ENCODE measurements around the gene CHKB. TPM values are rescaled to one million over a fixed set of nuclear protein-coding genes. Genes with fewer than 3 reads are reported as not detected.

The CHKB gene
- total RNA-seq, 1 experiment from 2014 or later, result 77.8 TPM

GRCh38 chr22:50576070-50576469 lies 6.6 kb downstream of the CHKB start:
- no peak for DNase-seq
- Histone ChIP-seq H3K9me3 (ENCODE audit: low read length) (no peaks in the 10 kb centered on the region), H3K36me3 (ENCODE audit: insufficient read depth, low read length) (peaks cover 19% of the 10 kb centered on the region), H3K27ac (ENCODE audit: low read length) (no peak overlapping the region), H3K4me1 (ENCODE audit: low read length) (peaks cover 2% of the 10 kb centered on the region), H3K27me3 (ENCODE audit: low read length) (no peaks in the 10 kb centered on the region), H3K9me2 (replicated peaks; ENCODE audit: insufficient read depth, low read length) (no peaks in the 10 kb centered on the region), H3K79me2 (ENCODE audit: low read length) (peaks cover 7% of the 10 kb centered on the region), H2AFZ (ENCODE audit: low read length) (no peak overlapping the region), H3K9ac (ENCODE audit: low read length) (no peak overlapping the region), H3K4me2 (ENCODE audit: low read depth, low read length, poor library complexity, severe bottlenecking) (no peak overlapping the region), H3K4me3 (ENCODE audit: low read length) (no peak overlapping the region), H4K20me1 (ENCODE audit: insufficient read depth, low read depth, low read length) (no peaks in the 10 kb centered on the region)

- H3K4me1 ChIP-seq (ENCODE audit: low read length), result no peaks in the 10 kb centered on the region
- DNase-seq, result no peak
- H3K79me2 ChIP-seq (ENCODE audit: low read length), result peaks cover 3% of the 10 kb centered on the region; the same call in 1 of the 2 replicates
- H4K20me1 ChIP-seq (ENCODE audit: insufficient read depth, low read depth, low read length), result no peaks in the 10 kb centered on the region
- H3K9ac ChIP-seq (ENCODE audit: low read length), result no peak overlapping the region
- no peaks in the 10 kb centered on the region for H3K9me3 ChIP-seq (ENCODE audit: low read length)
- H3K9me2 ChIP-seq (replicated peaks; ENCODE audit: insufficient read depth, low read length), result no peaks in the 10 kb centered on the region
- H3K27me3 ChIP-seq (ENCODE audit: low read length), result no peaks in the 10 kb centered on the region
- no peak overlapping the region for H2AFZ ChIP-seq (ENCODE audit: low read length)
- H3K36me3 ChIP-seq (ENCODE audit: insufficient read depth, low read length), result peaks cover 23% of the 10 kb centered on the region
- H3K4me2 ChIP-seq (ENCODE audit: low read depth, low read length, poor library complexity, severe bottlenecking), result no peak overlapping the region
- no peak overlapping the region for H3K4me3 ChIP-seq (ENCODE audit: low read length)
- H3K27ac ChIP-seq (ENCODE audit: low read length), result no peak overlapping the region
Observed at GRCh38 chr22:50575426-50575941, 7.2 kb downstream of the CHKB start.

GRCh38 chr22:50574383-50574755 lies 8.3 kb downstream of the CHKB start:
- no peak overlapping the region for H3K4me2 ChIP-seq (ENCODE audit: low read depth, low read length, poor library complexity, severe bottlenecking)
- H3K4me1 ChIP-seq (ENCODE audit: low read length), result no peaks in the 10 kb centered on the region
- H3K27me3 ChIP-seq (ENCODE audit: low read length), result no peaks in the 10 kb centered on the region
- H3K27ac ChIP-seq (ENCODE audit: low read length), result no peak overlapping the region
- H2AFZ ChIP-seq (ENCODE audit: low read length), result no peak overlapping the region
- peaks cover 17% of the 10 kb centered on the region for H3K36me3 ChIP-seq (ENCODE audit: insufficient read depth, low read length)
- H3K79me2 ChIP-seq (ENCODE audit: low read length), result no peaks in the 10 kb centered on the region
- no peaks in the 10 kb centered on the region for H4K20me1 ChIP-seq (ENCODE audit: insufficient read depth, low read depth, low read length)
- H3K4me3 ChIP-seq (ENCODE audit: low read length), result no peak overlapping the region
- no peak for DNase-seq
- no peak overlapping the region for H3K9ac ChIP-seq (ENCODE audit: low read length)
- H3K9me2 ChIP-seq (replicated peaks; ENCODE audit: insufficient read depth, low read length), result no peaks in the 10 kb centered on the region
- H3K9me3 ChIP-seq (ENCODE audit: low read length), result no peaks in the 10 kb centered on the region

- Histone ChIP-seq H3K9me3 (ENCODE audit: low read length) (no peaks in the 10 kb centered on the region), H3K9ac (ENCODE audit: low read length) (no peak overlapping the region), H3K79me2 (ENCODE audit: low read length) (no peaks in the 10 kb centered on the region), H4K20me1 (ENCODE audit: insufficient read depth, low read depth, low read length) (no peaks in the 10 kb centered on the region), H3K4me1 (ENCODE audit: low read length) (no peaks in the 10 kb centered on the region), H3K9me2 (replicated peaks; ENCODE audit: insufficient read depth, low read length) (no peaks in the 10 kb centered on the region), H3K36me3 (ENCODE audit: insufficient read depth, low read length) (peaks cover 24% of the 10 kb centered on the region), H3K4me3 (ENCODE audit: low read length) (no peak overlapping the region), H3K4me2 (ENCODE audit: low read depth, low read length, poor library complexity, severe bottlenecking) (no peak overlapping the region), H3K27me3 (ENCODE audit: low read length) (no peaks in the 10 kb centered on the region), H2AFZ (ENCODE audit: low read length) (no peak overlapping the region), H3K27ac (ENCODE audit: low read length) (no peak overlapping the region)
- no peak for DNase-seq
Observed at GRCh38 chr22:50573491-50574382, 8.9 kb downstream of the CHKB start.

GRCh38 chr22:50572965-50573364 lies 9.7 kb downstream of the CHKB start:
- no peaks in the 10 kb centered on the region for H4K20me1 ChIP-seq (ENCODE audit: insufficient read depth, low read depth, low read length)
- no peaks in the 10 kb centered on the region for H3K27me3 ChIP-seq (ENCODE audit: low read length)
- no peak overlapping the region for H2AFZ ChIP-seq (ENCODE audit: low read length)
- no peak overlapping the region for H3K9ac ChIP-seq (ENCODE audit: low read length)
- H3K27ac ChIP-seq (ENCODE audit: low read length), result no peak overlapping the region
- DNase-seq, result no peak
- no peak overlapping the region for H3K4me2 ChIP-seq (ENCODE audit: low read depth, low read length, poor library complexity, severe bottlenecking)
- H3K4me3 ChIP-seq (ENCODE audit: low read length), result no peak overlapping the region
- H3K9me3 ChIP-seq (ENCODE audit: low read length), result no peaks in the 10 kb centered on the region
- peaks cover 27% of the 10 kb centered on the region for H3K36me3 ChIP-seq (ENCODE audit: insufficient read depth, low read length)
- H3K79me2 ChIP-seq (ENCODE audit: low read length), result no peaks in the 10 kb centered on the region
- no peaks in the 10 kb centered on the region for H3K4me1 ChIP-seq (ENCODE audit: low read length)
- H3K9me2 ChIP-seq (replicated peaks; ENCODE audit: insufficient read depth, low read length), result no peaks in the 10 kb centered on the region

GRCh38 chr22:50571264-50572175 lies 11.1 kb downstream of the CHKB start:
- H2AFZ ChIP-seq (ENCODE audit: low read length), result no peak overlapping the region
- no peak overlapping the region for H3K4me3 ChIP-seq (ENCODE audit: low read length)
- H3K9me3 ChIP-seq (ENCODE audit: low read length), result no peaks in the 10 kb centered on the region
- no peak overlapping the region for H3K27ac ChIP-seq (ENCODE audit: low read length)
- H3K9ac ChIP-seq (ENCODE audit: low read length), result no peak overlapping the region
- no peaks in the 10 kb centered on the region for H3K27me3 ChIP-seq (ENCODE audit: low read length)
- H3K4me1 ChIP-seq (ENCODE audit: low read length), result no peaks in the 10 kb centered on the region
- peaks cover 27% of the 10 kb centered on the region for H3K36me3 ChIP-seq (ENCODE audit: insufficient read depth, low read length)
- no peak for DNase-seq
- H4K20me1 ChIP-seq (ENCODE audit: insufficient read depth, low read depth, low read length), result no peaks in the 10 kb centered on the region
- H3K4me2 ChIP-seq (ENCODE audit: low read depth, low read length, poor library complexity, severe bottlenecking), result no peak overlapping the region
- no peaks in the 10 kb centered on the region for H3K79me2 ChIP-seq (ENCODE audit: low read length)
- no peaks in the 10 kb centered on the region for H3K9me2 ChIP-seq (replicated peaks; ENCODE audit: insufficient read depth, low read length)

- H2AFZ ChIP-seq (ENCODE audit: low read length), result no peak overlapping the region
- H3K79me2 ChIP-seq (ENCODE audit: low read length), result no peaks in the 10 kb centered on the region
- H3K27ac ChIP-seq (ENCODE audit: low read length), result no peak overlapping the region
- no peak for DNase-seq
- no peaks in the 10 kb centered on the region for H3K9me2 ChIP-seq (replicated peaks; ENCODE audit: insufficient read depth, low read length)
- H4K20me1 ChIP-seq (ENCODE audit: insufficient read depth, low read depth, low read length), result no peaks in the 10 kb centered on the region
- H3K9me3 ChIP-seq (ENCODE audit: low read length), result no peaks in the 10 kb centered on the region
- H3K4me1 ChIP-seq (ENCODE audit: low read length), result no peaks in the 10 kb centered on the region
- no peak overlapping the region for H3K9ac ChIP-seq (ENCODE audit: low read length)
- no peak overlapping the region for H3K4me2 ChIP-seq (ENCODE audit: low read depth, low read length, poor library complexity, severe bottlenecking)
- no peaks in the 10 kb centered on the region for H3K27me3 ChIP-seq (ENCODE audit: low read length)
- H3K4me3 ChIP-seq (ENCODE audit: low read length), result no peak overlapping the region
- H3K36me3 ChIP-seq (ENCODE audit: insufficient read depth, low read length), result peaks cover 23% of the 10 kb centered on the region
Observed at GRCh38 chr22:50570861-50571260, 11.8 kb downstream of the CHKB start.

Measured in Karpas-422 (cell line).